ENCODE data around the gene C1R.

The C1R gene

DNA sequence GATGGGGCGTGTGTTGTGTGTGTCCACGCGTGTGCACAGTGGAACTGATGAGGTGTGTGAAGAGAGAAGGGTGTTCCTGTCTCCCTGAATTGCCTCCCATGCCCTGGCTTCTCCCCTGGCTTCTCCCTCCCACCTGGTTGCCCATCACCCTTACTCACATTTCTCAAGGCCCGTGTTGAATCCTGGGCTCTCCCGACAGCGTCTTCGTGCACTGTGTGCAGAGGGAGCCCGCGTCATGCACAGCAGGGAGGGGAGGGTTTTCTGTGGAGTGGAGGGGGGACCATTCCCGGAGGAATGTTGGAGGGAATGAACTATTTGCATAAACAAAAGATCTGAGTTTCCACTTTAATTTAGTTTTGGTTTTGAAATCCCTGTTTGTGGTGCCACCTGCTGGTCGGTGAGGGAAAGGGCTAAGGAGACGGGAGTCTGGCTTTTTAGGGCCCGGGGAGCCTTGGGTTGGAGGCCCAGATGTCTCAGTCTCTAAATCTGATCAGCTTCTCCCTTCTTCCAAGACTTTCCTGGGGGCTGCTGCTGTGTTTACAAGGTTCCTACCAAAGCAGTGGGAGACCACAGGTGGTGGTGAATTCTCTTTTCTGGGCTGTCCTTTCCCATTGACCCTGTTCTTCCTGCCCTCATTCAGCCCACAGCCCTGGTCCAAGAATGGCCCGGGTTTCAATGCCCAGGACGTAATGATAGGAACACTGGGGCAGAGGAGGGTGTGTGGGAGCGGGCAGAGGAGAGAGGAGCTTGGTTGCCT lies at the start of gene C1R:
TSS of gene C1R (minus strand) at position 217 of the 757 bp plus-strand sequence. CDS start at position 160, 57 bp downstream.
- H3K9me2 ChIP-seq (replicated peaks; ENCODE audit: insufficient read depth, low read length): no peaks in the 10 kb centered on the region
- no peak within 1 kb of the TSS for H3K4me2 ChIP-seq (ENCODE audit: low read depth, low read length, poor library complexity, severe bottlenecking)
- H3K9ac ChIP-seq (ENCODE audit: low read length): no peak within 1 kb of the TSS
- H4K20me1 ChIP-seq (ENCODE audit: low read depth, low read length): no peaks in the 10 kb centered on the region
- H2AFZ ChIP-seq (ENCODE audit: low read depth, low read length, severe bottlenecking): no peak within 1 kb of the TSS
- H3K9me3 ChIP-seq (ENCODE audit: insufficient read depth, low read length): no peaks in the 10 kb centered on the region
- no peaks in the 10 kb centered on the region for H3K79me2 ChIP-seq (ENCODE audit: insufficient read depth, low read length)
- no peaks in the 10 kb centered on the region for H3K36me3 ChIP-seq (ENCODE audit: low read length)
- no peak within 1 kb of the TSS for H3K4me3 ChIP-seq (ENCODE audit: insufficient read depth, low read length, poor library complexity, severe bottlenecking)
- no peak for TF ChIP-seq EZH2phosphoT487 (conservative IDR thresholded peaks at IDR 0.05; ENCODE audit: low read length)
- TF ChIP-seq CTCF (IDR thresholded peaks at IDR 0.05; ENCODE audit: insufficient read depth, low read length, poor library complexity, severe bottlenecking): peak; percentile 68
- H3K27ac ChIP-seq (ENCODE audit: low read depth, low read length): no peak within 1 kb of the TSS
- no peaks in the 10 kb centered on the region for H3K27me3 ChIP-seq (ENCODE audit: low read length)
- H3F3A ChIP-seq (ENCODE audit: insufficient read depth): no peaks in the 10 kb centered on the region

- Histone ChIP-seq H3K27me3 (ENCODE audit: low read length) (no peaks in the 10 kb centered on the region), H3K9ac (ENCODE audit: low read length) (no peak overlapping the region), H3F3A (ENCODE audit: insufficient read depth) (no peaks in the 10 kb centered on the region), H3K79me2 (ENCODE audit: insufficient read depth, low read length) (no peaks in the 10 kb centered on the region), H3K4me3 (ENCODE audit: insufficient read depth, low read length, poor library complexity, severe bottlenecking) (no peak overlapping the region), H3K9me2 (replicated peaks; ENCODE audit: insufficient read depth, low read length) (no peaks in the 10 kb centered on the region), H3K9me3 (ENCODE audit: insufficient read depth, low read length) (no peaks in the 10 kb centered on the region), H3K27ac (ENCODE audit: low read depth, low read length) (no peak overlapping the region), H3K36me3 (ENCODE audit: low read length) (no peaks in the 10 kb centered on the region), H4K20me1 (ENCODE audit: low read depth, low read length) (no peaks in the 10 kb centered on the region), H3K4me2 (ENCODE audit: low read depth, low read length, poor library complexity, severe bottlenecking) (no peak overlapping the region), H2AFZ (ENCODE audit: low read depth, low read length, severe bottlenecking) (no peak overlapping the region)
- TF ChIP-seq CTCF (IDR thresholded peaks at IDR 0.05; ENCODE audit: insufficient read depth, low read length, poor library complexity, severe bottlenecking): no peak
- no peak for TF ChIP-seq EZH2phosphoT487 (conservative IDR thresholded peaks at IDR 0.05; ENCODE audit: low read length)
Measured at GRCh38 chr12:7141351-7142005, 49.2 kb upstream of the C1R start.

GRCh38 chr12:7139200-7139599 lies 47.0 kb upstream of the C1R start:
- Histone ChIP-seq H4K20me1 (ENCODE audit: low read depth, low read length) (no peaks in the 10 kb centered on the region), H3K9me2 (replicated peaks; ENCODE audit: insufficient read depth, low read length) (no peaks in the 10 kb centered on the region), H3K9me3 (ENCODE audit: insufficient read depth, low read length) (no peaks in the 10 kb centered on the region), H3K4me2 (ENCODE audit: low read depth, low read length, poor library complexity, severe bottlenecking) (no peak overlapping the region), H3K4me3 (ENCODE audit: insufficient read depth, low read length, poor library complexity, severe bottlenecking) (no peak overlapping the region), H3K27ac (ENCODE audit: low read depth, low read length) (no peak overlapping the region), H3K27me3 (ENCODE audit: low read length) (no peaks in the 10 kb centered on the region), H3K36me3 (ENCODE audit: low read length) (no peaks in the 10 kb centered on the region), H3F3A (ENCODE audit: insufficient read depth) (no peaks in the 10 kb centered on the region), H2AFZ (ENCODE audit: low read depth, low read length, severe bottlenecking) (no peak overlapping the region), H3K79me2 (ENCODE audit: insufficient read depth, low read length) (no peaks in the 10 kb centered on the region), H3K9ac (ENCODE audit: low read length) (no peak overlapping the region)
- TF ChIP-seq EZH2phosphoT487 (conservative IDR thresholded peaks at IDR 0.05; ENCODE audit: low read length): no peak
- no peak for TF ChIP-seq CTCF (IDR thresholded peaks at IDR 0.05; ENCODE audit: insufficient read depth, low read length, poor library complexity, severe bottlenecking)
